ENCODE results near the gene ZNF594.
"Not testable (repeated sequence)": the region's sequence is repeated elsewhere in the genome, so short reads cannot be mapped to it uniquely, and the experiment has no call there.

Gene ZNF594

DNA sequence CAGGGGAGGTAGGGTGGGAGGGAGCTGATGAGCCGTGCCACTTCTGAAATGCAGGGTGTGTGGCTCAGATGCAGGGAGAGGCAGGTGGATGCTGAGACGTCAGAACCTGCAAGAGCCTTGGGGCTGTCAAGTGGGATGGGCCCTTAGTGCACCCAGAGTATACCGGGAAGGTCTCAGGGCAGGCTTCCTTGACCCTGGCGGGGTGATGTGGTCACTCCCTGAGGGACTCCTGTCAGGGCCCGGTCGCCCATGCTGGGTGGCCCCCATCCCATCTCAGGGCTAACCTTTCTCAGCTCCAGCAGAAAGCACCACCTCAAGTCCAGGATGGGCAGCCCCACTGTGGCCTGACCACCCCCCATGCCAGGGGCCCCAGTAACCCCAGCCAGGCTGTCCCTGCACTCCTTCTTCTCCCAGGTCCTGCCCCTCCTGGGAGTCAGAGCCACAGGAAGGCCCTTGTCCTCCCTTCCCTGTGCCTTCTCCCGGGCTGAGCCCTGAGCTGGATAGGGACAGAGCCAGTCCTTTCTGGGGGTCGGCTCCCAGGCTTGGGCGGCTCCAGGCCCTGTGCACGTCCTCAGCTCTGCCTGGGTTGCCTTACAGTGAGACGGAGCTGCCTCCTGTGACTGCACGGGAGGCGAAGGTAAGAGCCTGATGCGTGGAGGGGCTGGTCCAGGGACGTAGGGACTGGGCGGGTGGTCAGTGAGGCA is 59.7 kb downstream of the ZNF594 start:
- H3K36me3 ChIP-seq (replicated peaks; ENCODE audit: insufficient read depth, low read length); H2AFZ ChIP-seq (ENCODE audit: low read length); H3K79me2 ChIP-seq (ENCODE audit: low read length); H3K9ac ChIP-seq (ENCODE audit: low read length); DNase-seq; H3K9me3 ChIP-seq (replicated peaks; ENCODE audit: insufficient read depth, low read length); H3K4me1 ChIP-seq (ENCODE audit: low read length); H3K4me2 ChIP-seq (ENCODE audit: low read depth, low read length); H3K27ac ChIP-seq (ENCODE audit: low read length); H3K4me3 ChIP-seq (ENCODE audit: low read length); H3K9me2 ChIP-seq (replicated peaks; ENCODE audit: insufficient read depth, low read length); H3F3A ChIP-seq (ENCODE audit: insufficient read depth, low read length); H4K20me1 ChIP-seq (ENCODE audit: insufficient read depth, low read length): not testable (repeated sequence)
- H3K27me3 ChIP-seq (replicated peaks; ENCODE audit: insufficient read depth, low read length), result peaks cover 18% of the 10 kb centered on the region

DNA sequence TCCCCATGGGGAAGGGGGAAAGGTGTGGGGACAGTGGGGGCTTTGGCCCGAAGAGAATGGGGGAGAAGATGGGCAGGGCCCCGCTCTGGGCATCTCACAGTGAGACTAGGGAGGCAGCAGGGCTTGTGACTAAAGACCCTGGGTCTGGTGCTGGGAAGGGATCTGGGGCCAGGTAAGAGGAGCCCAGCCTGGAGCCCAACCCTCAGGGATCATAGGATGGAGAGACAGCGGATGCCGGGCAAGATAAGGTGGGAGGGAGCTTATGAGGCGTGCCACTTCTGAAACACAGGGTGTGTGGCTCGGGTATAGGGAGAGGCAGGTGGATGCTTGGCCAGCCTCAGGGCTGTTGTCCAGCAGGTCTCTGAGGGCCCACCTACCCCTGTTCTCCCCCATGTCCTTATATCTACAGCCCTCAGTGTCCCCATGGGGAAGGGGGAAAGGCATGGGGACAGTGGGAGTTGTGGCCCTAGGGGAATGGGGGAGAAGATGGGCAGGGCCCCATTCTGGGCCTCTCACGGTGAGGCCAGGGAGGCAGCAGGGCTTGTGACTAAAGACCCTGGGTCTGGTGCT is 60.4 kb downstream of the ZNF594 start:
- Histone ChIP-seq H2AFZ (ENCODE audit: low read length) (no peak overlapping the region), H3K79me2 (ENCODE audit: low read length) (no peaks in the 10 kb centered on the region), H3K27ac (ENCODE audit: low read length) (no peak overlapping the region), H3K4me2 (ENCODE audit: low read depth, low read length) (no peak overlapping the region), H3K9me3 (replicated peaks; ENCODE audit: insufficient read depth, low read length) (no peaks in the 10 kb centered on the region), H3K4me3 (ENCODE audit: low read length) (no peak overlapping the region), H4K20me1 (ENCODE audit: insufficient read depth, low read length) (no peaks in the 10 kb centered on the region), H3K4me1 (ENCODE audit: low read length) (no peaks in the 10 kb centered on the region), H3K27me3 (replicated peaks; ENCODE audit: insufficient read depth, low read length) (peaks cover 18% of the 10 kb centered on the region), H3K36me3 (replicated peaks; ENCODE audit: insufficient read depth, low read length) (no peaks in the 10 kb centered on the region), H3K9me2 (replicated peaks; ENCODE audit: insufficient read depth, low read length) (no peaks in the 10 kb centered on the region), H3F3A (ENCODE audit: insufficient read depth, low read length) (no peaks in the 10 kb centered on the region), H3K9ac (ENCODE audit: low read length) (no peak overlapping the region)
- no peak for TF ChIP-seq EZH2 (optimal IDR thresholded peaks at IDR 0.05; ENCODE audit: low read depth, low read length)
- TF ChIP-seq EZH2phosphoT487 (IDR thresholded peaks at IDR 0.05; ENCODE audit: low read length), result no peak
- TF ChIP-seq, protein P1, sequence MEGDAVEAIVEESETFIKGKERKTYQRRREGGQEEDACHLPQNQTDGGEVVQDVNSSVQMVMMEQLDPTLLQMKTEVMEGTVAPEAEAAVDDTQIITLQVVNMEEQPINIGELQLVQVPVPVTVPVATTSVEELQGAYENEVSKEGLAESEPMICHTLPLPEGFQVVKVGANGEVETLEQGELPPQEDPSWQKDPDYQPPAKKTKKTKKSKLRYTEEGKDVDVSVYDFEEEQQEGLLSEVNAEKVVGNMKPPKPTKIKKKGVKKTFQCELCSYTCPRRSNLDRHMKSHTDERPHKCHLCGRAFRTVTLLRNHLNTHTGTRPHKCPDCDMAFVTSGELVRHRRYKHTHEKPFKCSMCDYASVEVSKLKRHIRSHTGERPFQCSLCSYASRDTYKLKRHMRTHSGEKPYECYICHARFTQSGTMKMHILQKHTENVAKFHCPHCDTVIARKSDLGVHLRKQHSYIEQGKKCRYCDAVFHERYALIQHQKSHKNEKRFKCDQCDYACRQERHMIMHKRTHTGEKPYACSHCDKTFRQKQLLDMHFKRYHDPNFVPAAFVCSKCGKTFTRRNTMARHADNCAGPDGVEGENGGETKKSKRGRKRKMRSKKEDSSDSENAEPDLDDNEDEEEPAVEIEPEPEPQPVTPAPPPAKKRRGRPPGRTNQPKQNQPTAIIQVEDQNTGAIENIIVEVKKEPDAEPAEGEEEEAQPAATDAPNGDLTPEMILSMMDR (IDR thresholded peaks at IDR 0.05; ENCODE audit: low read length), result no peak
- DNase-seq, result no peak

DNA sequence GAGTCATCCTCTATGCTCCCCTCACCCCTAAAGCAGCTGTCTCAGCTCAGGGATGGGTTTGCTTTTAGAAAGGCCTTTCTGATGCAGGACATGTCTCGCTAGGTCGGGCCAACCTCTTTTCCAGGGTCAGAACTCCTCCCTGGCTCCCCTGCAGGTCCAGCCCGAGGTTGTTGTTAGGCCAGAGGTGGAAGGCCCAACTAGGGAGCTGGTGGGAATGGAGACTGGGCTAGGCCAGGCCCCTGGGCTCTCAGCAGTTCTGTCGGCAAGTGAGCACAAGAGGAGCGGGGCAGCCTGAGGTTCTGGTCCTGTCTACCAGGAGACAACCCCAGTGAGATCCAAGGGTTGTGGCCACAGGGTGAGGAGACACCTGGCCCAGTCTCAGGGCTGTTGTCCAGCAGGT is 61.0 kb downstream of the ZNF594 start:
- not testable (repeated sequence) for H3K36me3 ChIP-seq (replicated peaks; ENCODE audit: insufficient read depth, low read length); H3K79me2 ChIP-seq (ENCODE audit: low read length); DNase-seq; H3K4me1 ChIP-seq (ENCODE audit: low read length); H3K9ac ChIP-seq (ENCODE audit: low read length); H3K27ac ChIP-seq (ENCODE audit: low read length); H3K4me3 ChIP-seq (ENCODE audit: low read length); H4K20me1 ChIP-seq (ENCODE audit: insufficient read depth, low read length); H3K9me2 ChIP-seq (replicated peaks; ENCODE audit: insufficient read depth, low read length); H2AFZ ChIP-seq (ENCODE audit: low read length); H3K9me3 ChIP-seq (replicated peaks; ENCODE audit: insufficient read depth, low read length); H3F3A ChIP-seq (ENCODE audit: insufficient read depth, low read length); H3K4me2 ChIP-seq (ENCODE audit: low read depth, low read length)
- peaks cover 18% of the 10 kb centered on the region for H3K27me3 ChIP-seq (replicated peaks; ENCODE audit: insufficient read depth, low read length)

DNA sequence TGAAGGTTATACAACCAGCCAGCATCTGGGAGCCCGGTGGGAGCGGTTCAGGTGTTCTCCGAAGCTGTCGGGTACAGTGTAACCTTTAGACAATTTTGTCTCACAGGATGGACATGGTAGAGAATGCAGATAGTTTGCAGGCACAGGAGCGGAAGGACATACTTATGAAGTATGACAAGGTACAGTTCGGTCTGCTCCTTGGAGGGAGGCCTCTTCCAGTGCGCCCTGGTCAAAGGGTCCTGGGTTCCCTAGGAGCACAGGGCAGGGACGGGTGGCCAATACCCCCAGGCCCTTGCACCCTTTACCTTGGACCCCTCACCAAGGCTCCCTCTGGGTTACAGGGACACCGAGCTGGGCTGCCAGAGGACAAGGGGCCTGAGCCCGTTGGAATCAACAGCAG is 61.4 kb downstream of the ZNF594 start:
- H3K9ac ChIP-seq (ENCODE audit: low read length); H3F3A ChIP-seq (ENCODE audit: insufficient read depth, low read length); H3K4me2 ChIP-seq (ENCODE audit: low read depth, low read length); H3K4me3 ChIP-seq (ENCODE audit: low read length); H3K4me1 ChIP-seq (ENCODE audit: low read length); DNase-seq; H3K27ac ChIP-seq (ENCODE audit: low read length); H3K79me2 ChIP-seq (ENCODE audit: low read length); H3K9me2 ChIP-seq (replicated peaks; ENCODE audit: insufficient read depth, low read length); H3K36me3 ChIP-seq (replicated peaks; ENCODE audit: insufficient read depth, low read length); H4K20me1 ChIP-seq (ENCODE audit: insufficient read depth, low read length); H3K9me3 ChIP-seq (replicated peaks; ENCODE audit: insufficient read depth, low read length); H2AFZ ChIP-seq (ENCODE audit: low read length): not testable (repeated sequence)
- H3K27me3 ChIP-seq (replicated peaks; ENCODE audit: insufficient read depth, low read length), result peaks cover 18% of the 10 kb centered on the region

DNA sequence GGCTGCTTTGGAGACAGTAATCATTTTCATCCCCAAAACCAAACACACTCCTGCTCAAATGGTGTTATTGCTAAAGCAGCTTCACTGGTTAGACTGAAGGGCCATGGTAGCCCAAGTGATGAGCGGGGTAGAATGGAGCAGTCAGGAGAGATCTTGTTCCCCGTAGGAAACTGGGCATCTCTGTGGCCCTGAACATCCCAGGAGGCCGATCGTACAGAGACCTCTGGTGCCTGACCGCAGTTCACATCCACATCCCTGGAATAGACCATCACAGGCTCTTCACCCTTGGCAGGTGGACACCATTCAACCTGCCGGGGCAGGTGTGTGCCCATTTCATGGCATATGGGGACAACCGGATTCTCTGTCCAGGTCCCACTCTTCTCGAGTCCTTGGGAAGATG is 61.9 kb downstream of the ZNF594 start:
- H3K9me3 ChIP-seq (replicated peaks; ENCODE audit: insufficient read depth, low read length); H3K4me1 ChIP-seq (ENCODE audit: low read length); H2AFZ ChIP-seq (ENCODE audit: low read length); H3K79me2 ChIP-seq (ENCODE audit: low read length); H3K4me3 ChIP-seq (ENCODE audit: low read length); H3K9me2 ChIP-seq (replicated peaks; ENCODE audit: insufficient read depth, low read length); H3K36me3 ChIP-seq (replicated peaks; ENCODE audit: insufficient read depth, low read length); H3K4me2 ChIP-seq (ENCODE audit: low read depth, low read length); DNase-seq; H3K27ac ChIP-seq (ENCODE audit: low read length); H4K20me1 ChIP-seq (ENCODE audit: insufficient read depth, low read length); H3K9ac ChIP-seq (ENCODE audit: low read length); H3F3A ChIP-seq (ENCODE audit: insufficient read depth, low read length): not testable (repeated sequence)
- H3K27me3 ChIP-seq (replicated peaks; ENCODE audit: insufficient read depth, low read length), result peaks cover 18% of the 10 kb centered on the region
